ENCODE data around the gene CTAGE9. TPM values are rescaled to one million over a fixed set of nuclear protein-coding genes. Genes with fewer than 3 reads are reported as not detected.
"Not testable (repeated sequence)": the region's sequence is repeated elsewhere in the genome, so short reads cannot be mapped to it uniquely, and the experiment has no call there.

CTAGE9 gene
- total and polyA plus RNA-seq, 10 donors = not detected

DNA sequence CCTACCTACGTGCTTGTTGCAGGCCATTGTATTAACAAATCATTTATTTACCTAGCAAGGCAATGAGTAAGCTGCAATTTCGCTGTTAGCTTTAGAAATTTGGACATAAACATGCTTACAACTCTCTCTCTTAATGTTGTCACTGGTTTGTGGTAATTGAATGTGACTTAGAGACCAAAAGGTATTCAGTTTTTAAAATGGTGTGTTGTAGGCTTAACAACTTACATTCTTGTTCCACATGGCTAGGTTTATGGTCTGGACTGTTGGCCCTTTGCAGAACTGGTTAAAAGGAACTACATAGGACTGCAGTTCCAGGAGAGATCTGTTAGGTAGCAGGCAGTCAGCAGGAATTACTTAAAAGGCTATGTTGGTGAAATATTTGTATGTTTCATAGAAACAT lies 10.3 kb upstream of the CTAGE9 start:
- H3K27me3 ChIP-seq (replicated peaks in 1 of 7) = no peaks in the 10 kb centered on the region
- 72 to 86% (median 78%) methylated on average over 2 of the region's 2 CpGs for WGBS, 5 donors
- TF ChIP-seq, protein P1, sequence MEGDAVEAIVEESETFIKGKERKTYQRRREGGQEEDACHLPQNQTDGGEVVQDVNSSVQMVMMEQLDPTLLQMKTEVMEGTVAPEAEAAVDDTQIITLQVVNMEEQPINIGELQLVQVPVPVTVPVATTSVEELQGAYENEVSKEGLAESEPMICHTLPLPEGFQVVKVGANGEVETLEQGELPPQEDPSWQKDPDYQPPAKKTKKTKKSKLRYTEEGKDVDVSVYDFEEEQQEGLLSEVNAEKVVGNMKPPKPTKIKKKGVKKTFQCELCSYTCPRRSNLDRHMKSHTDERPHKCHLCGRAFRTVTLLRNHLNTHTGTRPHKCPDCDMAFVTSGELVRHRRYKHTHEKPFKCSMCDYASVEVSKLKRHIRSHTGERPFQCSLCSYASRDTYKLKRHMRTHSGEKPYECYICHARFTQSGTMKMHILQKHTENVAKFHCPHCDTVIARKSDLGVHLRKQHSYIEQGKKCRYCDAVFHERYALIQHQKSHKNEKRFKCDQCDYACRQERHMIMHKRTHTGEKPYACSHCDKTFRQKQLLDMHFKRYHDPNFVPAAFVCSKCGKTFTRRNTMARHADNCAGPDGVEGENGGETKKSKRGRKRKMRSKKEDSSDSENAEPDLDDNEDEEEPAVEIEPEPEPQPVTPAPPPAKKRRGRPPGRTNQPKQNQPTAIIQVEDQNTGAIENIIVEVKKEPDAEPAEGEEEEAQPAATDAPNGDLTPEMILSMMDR (IDR thresholded peaks at IDR 0.05 in 8 of 11, conservative IDR thresholded peaks at IDR 0.05 in 3 of 11) = no peak
- TF ChIP-seq POLR2AphosphoS5 (IDR thresholded peaks at IDR 0.05) (no peak), POLR2A (IDR thresholded peaks at IDR 0.05) (no peak)
- H3K36me3 ChIP-seq = no peaks in the 10 kb centered on the region
- H3K27ac ChIP-seq = no peak overlapping the region
- DNase-seq = no peak
- intact Hi-C loops (cut with DNase I; ENCODE audit: low total_unique reads) = no loop called here
- H3K4me3 ChIP-seq = no peak overlapping the region
- H3K4me1 ChIP-seq = no peaks in the 10 kb centered on the region
- H3K9me3 ChIP-seq = no peaks in the 10 kb centered on the region

- Histone ChIP-seq H3K36me3 (no peaks in the 10 kb centered on the region), H3K9me3 (no peaks in the 10 kb centered on the region), H3K4me3 (no peak overlapping the region), H3K27ac (no peak overlapping the region), H3K4me1 (no peaks in the 10 kb centered on the region), H3K27me3 (replicated peaks in 1 of 7) (no peaks in the 10 kb centered on the region)
- no peak for DNase-seq
- TF ChIP-seq, protein P1 (IDR thresholded peaks at IDR 0.05 in 8 of 11, conservative IDR thresholded peaks at IDR 0.05 in 3 of 11) = no peak
- no peak for TF ChIP-seq POLR2AphosphoS5 (IDR thresholded peaks at IDR 0.05)
- TF ChIP-seq POLR2A (IDR thresholded peaks at IDR 0.05) = no peak
- 83 to 95% (median 84%) methylated on average over 3 of the region's 3 CpGs for WGBS, 5 donors
- intact Hi-C loops (cut with DNase I; ENCODE audit: low total_unique reads) = no loop called here
Measured at GRCh38 chr6:131717836-131718542, 7.2 kb upstream of the CTAGE9 start.

- H3K36me3 ChIP-seq; intact Hi-C loops (cut with DNase I; ENCODE audit: low total_unique reads); H3K9me3 ChIP-seq; H3K4me3 ChIP-seq; H3K27me3 ChIP-seq (replicated peaks in 1 of 7); H3K4me1 ChIP-seq; DNase-seq; H3K27ac ChIP-seq: not testable (repeated sequence)
- TF ChIP-seq, protein P1 (IDR thresholded peaks at IDR 0.05 in 8 of 11, conservative IDR thresholded peaks at IDR 0.05 in 3 of 11) = peak in 1 of 11 experiments; percentile 9
- 83 to 100% (median 95%) methylated on average over 2 to 6 of the region's 6 CpGs for WGBS, 5 donors
Measured at GRCh38 chr6:131715567-131715966, 4.8 kb upstream of the CTAGE9 start.

DNA sequence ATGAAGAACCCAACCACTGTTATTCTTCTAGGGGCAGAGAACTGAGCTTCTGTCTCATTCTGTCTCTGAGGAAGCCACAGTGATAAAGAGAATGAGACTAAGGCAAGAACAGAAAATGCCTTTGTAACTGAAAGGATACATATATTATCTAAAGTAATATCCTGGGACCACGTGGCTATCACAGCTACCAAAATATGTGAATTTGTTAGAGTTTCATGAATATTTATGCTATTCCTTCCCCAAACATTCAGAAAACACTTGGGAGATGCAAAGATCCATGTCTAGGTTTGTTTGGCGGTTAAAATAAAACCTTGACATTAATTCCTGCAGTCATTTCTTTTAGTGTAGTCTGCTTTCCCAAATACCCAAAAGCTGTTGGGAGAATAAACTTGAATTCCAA lies 6.9 kb downstream of the CTAGE9 start:
- H3K27ac ChIP-seq; H3K9me3 ChIP-seq; DNase-seq; intact Hi-C loops (cut with DNase I; ENCODE audit: low total_unique reads); H3K36me3 ChIP-seq; H3K4me1 ChIP-seq; H3K27me3 ChIP-seq (replicated peaks in 1 of 7); H3K4me3 ChIP-seq: not testable (repeated sequence)
- no CpG with 5 or more reads among the region's 2 CpGs for WGBS, 5 donors

DNA sequence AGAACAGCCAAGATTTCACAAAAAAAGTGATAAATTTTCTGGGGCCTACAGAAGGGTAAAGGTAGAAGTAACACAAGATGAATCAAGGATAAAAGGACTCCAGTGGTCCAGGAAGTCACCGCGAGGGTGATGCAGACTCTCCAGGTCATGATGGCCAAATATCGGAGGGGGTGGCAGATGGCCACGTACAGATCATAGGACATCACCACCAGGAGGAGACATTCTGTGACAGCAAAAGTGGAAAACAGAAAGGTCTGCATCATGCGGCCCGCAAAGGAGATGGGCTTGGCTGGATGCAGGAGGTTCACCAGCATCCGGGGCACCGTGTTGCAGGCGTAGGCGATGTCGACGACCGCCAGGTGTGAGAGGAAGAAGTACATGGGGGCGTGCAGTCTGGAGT lies 10.0 kb downstream of the CTAGE9 start:
- H3K4me3 ChIP-seq; DNase-seq; H3K9me3 ChIP-seq; H3K27ac ChIP-seq; H3K36me3 ChIP-seq; H3K27me3 ChIP-seq (replicated peaks in 1 of 7); H3K4me1 ChIP-seq; intact Hi-C loops (cut with DNase I; ENCODE audit: low total_unique reads): not testable (repeated sequence)
- WGBS, 5 donors = no CpG with 5 or more reads among the region's 14 CpGs
